ENCODE results near the gene ZNF80.
A peak's percentile ranks its signal among the peaks of the same experiment; 100 is the strongest.
"Not testable (repeated sequence)": the region's sequence is repeated elsewhere in the genome, so short reads cannot be mapped to it uniquely, and the experiment has no call there.

ZNF80 gene

GRCh38 chr3:114237478-114237877, at the start of gene ZNF80:
Gene ZNF80, minus strand, starts transcription at chr3:114237578. Its CDS starts 504 bp downstream, at chr3:114237074.
- H3K4me1 Mint-ChIP-seq (ENCODE audit: low read depth): peaks cover 58% of the 10 kb centered on the region
- not testable (repeated sequence) for H3K27me3 Mint-ChIP-seq; DNase-seq; H3K9me3 Mint-ChIP-seq; H3K27ac Mint-ChIP-seq; H3K36me3 Mint-ChIP-seq (ENCODE audit: low read depth)
- H3K4me3 Mint-ChIP-seq: peak within 1 kb of the TSS; percentile 63

- DNase-seq: no peak
- peak overlapping the region; percentile 52 for H3K4me3 Mint-ChIP-seq
- H3K9me3 Mint-ChIP-seq: no peaks in the 10 kb centered on the region
- no peaks in the 10 kb centered on the region for H3K36me3 Mint-ChIP-seq (ENCODE audit: low read depth)
- H3K4me1 Mint-ChIP-seq (ENCODE audit: low read depth): peaks cover 43% of the 10 kb centered on the region
- H3K27me3 Mint-ChIP-seq: no peaks in the 10 kb centered on the region
- peak overlapping the region; percentile 91 for H3K27ac Mint-ChIP-seq
Measured at GRCh38 chr3:114286266-114286665, 48.9 kb upstream of the ZNF80 start.

GRCh38 chr3:114285648-114286230, 48.4 kb upstream of the ZNF80 start:
- H3K27ac Mint-ChIP-seq: peak overlapping the region; percentile 91
- H3K4me3 Mint-ChIP-seq: peak overlapping the region; percentile 52

GRCh38 chr3:114284644-114285043, 47.3 kb upstream of the ZNF80 start:
- no peak for DNase-seq
- H3K36me3 Mint-ChIP-seq (ENCODE audit: low read depth): no peaks in the 10 kb centered on the region
- H3K4me1 Mint-ChIP-seq (ENCODE audit: low read depth): peaks cover 29% of the 10 kb centered on the region
- no peak overlapping the region for H3K27ac Mint-ChIP-seq
- H3K27me3 Mint-ChIP-seq: no peaks in the 10 kb centered on the region
- H3K4me3 Mint-ChIP-seq: no peak overlapping the region
- no peaks in the 10 kb centered on the region for H3K9me3 Mint-ChIP-seq

More at GRCh38 chr3:114285648-114286230, 48.4 kb upstream of the ZNF80 start:
- Mint-ChIP-seq H3K9me3 (no peaks in the 10 kb centered on the region), H3K4me1 (ENCODE audit: low read depth) (peaks cover 38% of the 10 kb centered on the region), H3K36me3 (ENCODE audit: low read depth) (no peaks in the 10 kb centered on the region), H3K27me3 (no peaks in the 10 kb centered on the region)
- no peak for DNase-seq

- H3K4me3 Mint-ChIP-seq; H3K36me3 Mint-ChIP-seq (ENCODE audit: low read depth); H3K27ac Mint-ChIP-seq; H3K27me3 Mint-ChIP-seq; H3K9me3 Mint-ChIP-seq; DNase-seq; H3K4me1 Mint-ChIP-seq (ENCODE audit: low read depth): not testable (repeated sequence)
Measured at GRCh38 chr3:114276856-114277255, 39.5 kb upstream of the ZNF80 start.

- no peaks in the 10 kb centered on the region for H3K27me3 Mint-ChIP-seq
- no peak for DNase-seq
- H3K27ac Mint-ChIP-seq: no peak overlapping the region
- no peak overlapping the region for H3K4me3 Mint-ChIP-seq
- peaks cover 6% of the 10 kb centered on the region for H3K4me1 Mint-ChIP-seq (ENCODE audit: low read depth)
- H3K36me3 Mint-ChIP-seq (ENCODE audit: low read depth): no peaks in the 10 kb centered on the region
- peaks cover 6% of the 10 kb centered on the region for H3K9me3 Mint-ChIP-seq
Measured at GRCh38 chr3:114274929-114275328, 37.6 kb upstream of the ZNF80 start.

- Mint-ChIP-seq H3K9me3 (peaks cover 20% of the 10 kb centered on the region), H3K4me1 (ENCODE audit: low read depth) (peaks cover 6% of the 10 kb centered on the region), H3K36me3 (ENCODE audit: low read depth) (no peaks in the 10 kb centered on the region), H3K27me3 (no peaks in the 10 kb centered on the region), H3K27ac (no peak overlapping the region), H3K4me3 (no peak overlapping the region)
- DNase-seq: no peak
Measured at GRCh38 chr3:114272271-114272670, 34.9 kb upstream of the ZNF80 start.

- H3K4me3 Mint-ChIP-seq: no peak overlapping the region
- H3K27ac Mint-ChIP-seq: no peak overlapping the region
- H3K36me3 Mint-ChIP-seq (ENCODE audit: low read depth): no peaks in the 10 kb centered on the region
- no peak for DNase-seq
- H3K9me3 Mint-ChIP-seq: peaks cover 21% of the 10 kb centered on the region
- peaks cover 2% of the 10 kb centered on the region for H3K4me1 Mint-ChIP-seq (ENCODE audit: low read depth)
- no peaks in the 10 kb centered on the region for H3K27me3 Mint-ChIP-seq
Measured at GRCh38 chr3:114270019-114270418, 32.6 kb upstream of the ZNF80 start.

GRCh38 chr3:114260152-114260551, 22.8 kb upstream of the ZNF80 start:
- peaks cover 20% of the 10 kb centered on the region for H3K9me3 Mint-ChIP-seq
- no peaks in the 10 kb centered on the region for H3K27me3 Mint-ChIP-seq
- peaks cover 2% of the 10 kb centered on the region for H3K36me3 Mint-ChIP-seq (ENCODE audit: low read depth)
- H3K4me1 Mint-ChIP-seq (ENCODE audit: low read depth): peaks cover 1% of the 10 kb centered on the region
- H3K4me3 Mint-ChIP-seq: no peak overlapping the region
- DNase-seq: no peak
- no peak overlapping the region for H3K27ac Mint-ChIP-seq

GRCh38 chr3:114259566-114259965, 22.2 kb upstream of the ZNF80 start:
- H3K4me1 Mint-ChIP-seq (ENCODE audit: low read depth): peaks cover 1% of the 10 kb centered on the region
- peaks cover 20% of the 10 kb centered on the region for H3K9me3 Mint-ChIP-seq
- no peaks in the 10 kb centered on the region for H3K27me3 Mint-ChIP-seq
- H3K27ac Mint-ChIP-seq: no peak overlapping the region
- H3K36me3 Mint-ChIP-seq (ENCODE audit: low read depth): peaks cover 2% of the 10 kb centered on the region
- no peak for DNase-seq
- H3K4me3 Mint-ChIP-seq: no peak overlapping the region

GRCh38 chr3:114253505-114253904, 16.1 kb upstream of the ZNF80 start:
- H3K27me3 Mint-ChIP-seq: no peaks in the 10 kb centered on the region
- H3K9me3 Mint-ChIP-seq: peaks cover 14% of the 10 kb centered on the region
- H3K36me3 Mint-ChIP-seq (ENCODE audit: low read depth): no peaks in the 10 kb centered on the region
- H3K4me1 Mint-ChIP-seq (ENCODE audit: low read depth): peaks cover 14% of the 10 kb centered on the region
- peak overlapping the region; percentile 29 for H3K27ac Mint-ChIP-seq
- no peak overlapping the region for H3K4me3 Mint-ChIP-seq
- no peak for DNase-seq

GRCh38 chr3:114252954-114253353, 15.6 kb upstream of the ZNF80 start:
- H3K27ac Mint-ChIP-seq: no peak overlapping the region
- H3K36me3 Mint-ChIP-seq (ENCODE audit: low read depth): no peaks in the 10 kb centered on the region
- peaks cover 14% of the 10 kb centered on the region for H3K4me1 Mint-ChIP-seq (ENCODE audit: low read depth)
- H3K9me3 Mint-ChIP-seq: peaks cover 10% of the 10 kb centered on the region
- no peak overlapping the region for H3K4me3 Mint-ChIP-seq
- no peaks in the 10 kb centered on the region for H3K27me3 Mint-ChIP-seq
- no peak for DNase-seq

- Mint-ChIP-seq H3K4me1 (ENCODE audit: low read depth) (peaks cover 27% of the 10 kb centered on the region), H3K36me3 (ENCODE audit: low read depth) (peaks cover 5% of the 10 kb centered on the region), H3K27ac (no peak overlapping the region), H3K9me3 (no peaks in the 10 kb centered on the region), H3K27me3 (no peaks in the 10 kb centered on the region), H3K4me3 (no peak overlapping the region)
- DNase-seq: no peak
Measured at GRCh38 chr3:114242947-114243346, 5.6 kb upstream of the ZNF80 start.

- Mint-ChIP-seq H3K27me3 (no peaks in the 10 kb centered on the region), H3K9me3 (no peaks in the 10 kb centered on the region), H3K4me1 (ENCODE audit: low read depth) (peaks cover 36% of the 10 kb centered on the region), H3K27ac (peak overlapping the region; percentile 26), H3K36me3 (ENCODE audit: low read depth) (peaks cover 9% of the 10 kb centered on the region), H3K4me3 (no peak overlapping the region)
- DNase-seq: no peak
Measured at GRCh38 chr3:114241262-114241661, 3.9 kb upstream of the ZNF80 start.

GRCh38 chr3:114238146-114238785, 888 bp upstream of the ZNF80 start:
- not testable (repeated sequence) for DNase-seq; H3K4me3 Mint-ChIP-seq; H3K27me3 Mint-ChIP-seq; H3K27ac Mint-ChIP-seq; H3K36me3 Mint-ChIP-seq (ENCODE audit: low read depth); H3K9me3 Mint-ChIP-seq
- peaks cover 58% of the 10 kb centered on the region for H3K4me1 Mint-ChIP-seq (ENCODE audit: low read depth)

Measured in activated T-cell treated with anti-CD3 and anti-CD28 coated beads, Interleukin-2, amount 50 U/mL, for 24 hours (primary cell).